AG04450 (cell line): Measurements from ENCODE around the gene GPR137. TPM values are rescaled to one million over a fixed set of nuclear protein-coding genes. Genes with fewer than 3 reads are reported as not detected.
"Not testable (repeated sequence)": the region's sequence is repeated elsewhere in the genome, so short reads cannot be mapped to it uniquely, and the experiment has no call there.

Experiments
- CTCF ChIA-PET: fragments of 300-600, 350-600 bp; formaldehyde crosslinking; extraction: SDS; loops from one replicate; lab custom pipeline; 2022; ENCODE audit warnings: antibody characterized with exemption, inconsistent platforms; lab: Charles Lee
- POLR2A ChIA-PET: fragments of 350-600 bp; formaldehyde crosslinking; extraction: SDS; loops from one replicate; lab custom pipeline; 2021; ENCODE audit warnings: antibody characterized with exemption, inconsistent platforms; lab: Yijun Ruan, JAX
- DNase-seq: peaks from one replicate; pipeline ENCODE4 v3.0.0-alpha.2; 2011; ENCODE audit warnings: low read depth, low spot score
- H3K27ac ChIP-seq: one replicate; pipeline ENCODE4 v1.5.1; 2012; ENCODE audit warnings: low read depth, low read length, control low read depth
- H3K27me3 ChIP-seq: one replicate; pipeline ENCODE4 v1.6.0; 2012; ENCODE audit warnings: low read length; ENCODE audit not compliant: control insufficient read depth, insufficient read depth
- H3K4me3 ChIP-seq: 2 replicates; pipeline ENCODE4 v1.5.1; 2011; ENCODE audit warnings: mild to moderate bottlenecking, low read depth, low read length, control low read depth
- H3K9me3 ChIP-seq: 2 replicates; pipeline ENCODE4 v1.5.1; 2012; ENCODE audit warnings: low read length; ENCODE audit not compliant: control insufficient read depth, insufficient read depth
- polyA plus RNA-seq: library from polyadenylated mRNA; depleted of rRNA; stranded (reverse); fragments of >200 nt; gene quantifications from 2 replicates; pipeline ENCODE4 v1.2.3, GENCODE V29; 2011
- TF ChIP-seq, protein P1 (sequence below): IDR thresholded peaks from 2 replicates; pipeline ENCODE4 v1.5.1; 2011; ENCODE audit warnings: low read depth, low read length, control low read depth, inconsistent platforms

GPR137 gene
- polyA plus RNA-seq, 1 experiment = 12.4 TPM

DNA sequence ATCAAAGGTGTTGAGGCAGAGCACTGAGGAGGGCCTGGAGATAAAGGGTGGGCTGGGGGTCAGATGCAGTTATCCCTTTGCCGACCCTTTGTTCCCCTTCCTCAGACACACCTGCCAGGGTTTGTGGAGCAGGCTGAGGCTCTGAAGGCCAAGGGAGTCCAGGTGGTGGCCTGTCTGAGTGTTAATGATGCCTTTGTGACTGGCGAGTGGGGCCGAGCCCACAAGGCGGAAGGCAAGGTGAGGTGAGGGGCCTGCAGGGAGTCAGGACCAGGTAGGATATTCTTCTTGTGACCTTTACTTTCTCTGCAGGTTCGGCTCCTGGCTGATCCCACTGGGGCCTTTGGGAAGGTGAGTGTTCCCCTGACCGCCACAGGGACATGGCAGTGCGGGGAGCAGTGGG lies 34.9 kb downstream of the GPR137 start:
- no peak for DNase-seq
- no peaks in the 10 kb centered on the region; the same call in 1 of the 2 replicates for H3K9me3 ChIP-seq
- TF ChIP-seq, protein P1, sequence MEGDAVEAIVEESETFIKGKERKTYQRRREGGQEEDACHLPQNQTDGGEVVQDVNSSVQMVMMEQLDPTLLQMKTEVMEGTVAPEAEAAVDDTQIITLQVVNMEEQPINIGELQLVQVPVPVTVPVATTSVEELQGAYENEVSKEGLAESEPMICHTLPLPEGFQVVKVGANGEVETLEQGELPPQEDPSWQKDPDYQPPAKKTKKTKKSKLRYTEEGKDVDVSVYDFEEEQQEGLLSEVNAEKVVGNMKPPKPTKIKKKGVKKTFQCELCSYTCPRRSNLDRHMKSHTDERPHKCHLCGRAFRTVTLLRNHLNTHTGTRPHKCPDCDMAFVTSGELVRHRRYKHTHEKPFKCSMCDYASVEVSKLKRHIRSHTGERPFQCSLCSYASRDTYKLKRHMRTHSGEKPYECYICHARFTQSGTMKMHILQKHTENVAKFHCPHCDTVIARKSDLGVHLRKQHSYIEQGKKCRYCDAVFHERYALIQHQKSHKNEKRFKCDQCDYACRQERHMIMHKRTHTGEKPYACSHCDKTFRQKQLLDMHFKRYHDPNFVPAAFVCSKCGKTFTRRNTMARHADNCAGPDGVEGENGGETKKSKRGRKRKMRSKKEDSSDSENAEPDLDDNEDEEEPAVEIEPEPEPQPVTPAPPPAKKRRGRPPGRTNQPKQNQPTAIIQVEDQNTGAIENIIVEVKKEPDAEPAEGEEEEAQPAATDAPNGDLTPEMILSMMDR = no peak
- POLR2A ChIA-PET = no interaction called here
- no peak overlapping the region for H3K4me3 ChIP-seq
- no peaks in the 10 kb centered on the region for H3K27me3 ChIP-seq
- no peak overlapping the region for H3K27ac ChIP-seq
- CTCF ChIA-PET = interaction anchor here (1.0 kb wide), 1 partner anchor 11 kb away, joined by 3 read pairs; no protein-coding TSS in a partner anchor

DNA sequence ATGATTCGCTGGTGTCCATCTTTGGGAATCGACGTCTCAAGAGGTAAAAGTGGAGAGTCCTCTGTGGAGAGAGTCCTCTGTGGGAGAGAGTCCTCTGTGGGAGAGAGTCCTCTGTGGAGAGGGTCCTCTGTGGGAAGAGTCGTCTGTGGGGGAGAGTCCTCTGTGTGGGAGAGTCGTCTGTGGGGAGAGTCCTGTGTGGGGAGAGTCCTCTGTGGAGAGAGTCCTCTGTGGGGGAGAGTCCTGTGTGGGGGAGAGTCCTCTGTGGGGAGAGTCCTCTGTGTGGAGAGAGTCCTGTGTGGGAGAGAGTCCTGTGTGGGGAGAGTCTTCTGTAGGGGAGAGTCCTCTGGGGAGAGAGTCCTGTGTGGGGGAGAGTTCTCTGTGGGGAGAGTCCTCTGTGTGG lies 35.4 kb downstream of the GPR137 start:
- DNase-seq = no peak
- TF ChIP-seq, protein P1 = no peak
- Histone ChIP-seq H3K27me3 (no peaks in the 10 kb centered on the region), H3K27ac (no peak overlapping the region), H3K4me3 (no peak overlapping the region), H3K9me3 (no peaks in the 10 kb centered on the region; the same call in 1 of the 2 replicates)
- ChIA-PET POLR2A (no interaction called here), CTCF (interaction anchor here (1.0 kb wide), 1 partner anchor 11 kb away, joined by 3 read pairs; no protein-coding TSS in a partner anchor)

DNA sequence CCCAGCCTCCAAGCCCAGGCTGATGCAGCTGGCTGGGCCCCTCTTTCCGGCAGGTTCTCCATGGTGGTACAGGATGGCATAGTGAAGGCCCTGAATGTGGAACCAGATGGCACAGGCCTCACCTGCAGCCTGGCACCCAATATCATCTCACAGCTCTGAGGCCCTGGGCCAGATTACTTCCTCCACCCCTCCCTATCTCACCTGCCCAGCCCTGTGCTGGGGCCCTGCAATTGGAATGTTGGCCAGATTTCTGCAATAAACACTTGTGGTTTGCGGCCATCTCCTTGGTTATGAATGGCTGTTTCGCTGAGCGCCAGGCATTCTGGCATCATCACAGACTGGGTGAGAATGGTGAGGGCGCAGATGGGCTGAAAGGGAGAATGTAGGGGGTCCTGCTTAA lies 35.9 kb downstream of the GPR137 start:
- no peak for DNase-seq
- POLR2A ChIA-PET = no interaction called here
- Histone ChIP-seq H3K4me3 (no peak overlapping the region), H3K27ac (no peak overlapping the region), H3K9me3 (no peaks in the 10 kb centered on the region; the same call in 1 of the 2 replicates), H3K27me3 (no peaks in the 10 kb centered on the region)
- TF ChIP-seq, protein P1 = no peak
- CTCF ChIA-PET = interaction anchor here (0.8 kb wide), 1 partner anchor 34 kb away, joined by 7 read pairs; no protein-coding TSS in a partner anchor

DNA sequence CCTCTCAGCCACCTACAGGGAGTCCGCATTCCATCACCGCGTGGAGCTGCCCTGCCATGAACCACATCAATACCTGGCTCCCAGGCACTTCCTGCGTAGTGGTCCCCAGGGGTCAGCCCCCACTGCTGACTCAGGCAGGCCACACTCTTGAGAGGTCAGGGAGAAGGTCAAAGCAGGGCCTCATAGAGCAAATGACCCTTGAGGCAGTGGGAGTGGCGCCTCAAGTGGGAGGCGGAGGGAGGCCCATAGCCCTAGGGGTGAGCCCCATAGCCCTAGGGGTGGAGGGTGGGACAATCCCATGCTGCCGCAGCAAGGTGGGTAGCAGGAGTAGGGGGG lies 37.2 kb downstream of the GPR137 start:
- ChIA-PET CTCF (interaction anchor here (1.4 kb wide), 1 partner anchor 118 kb away, joined by 3 read pairs; no protein-coding TSS in a partner anchor), POLR2A (no interaction called here)
- Histone ChIP-seq H3K4me3 (no peak overlapping the region), H3K27me3 (no peaks in the 10 kb centered on the region), H3K27ac (no peak overlapping the region), H3K9me3 (no peaks in the 10 kb centered on the region; the same call in 1 of the 2 replicates)
- DNase-seq = no peak
- TF ChIP-seq, protein P1 = no peak

DNA sequence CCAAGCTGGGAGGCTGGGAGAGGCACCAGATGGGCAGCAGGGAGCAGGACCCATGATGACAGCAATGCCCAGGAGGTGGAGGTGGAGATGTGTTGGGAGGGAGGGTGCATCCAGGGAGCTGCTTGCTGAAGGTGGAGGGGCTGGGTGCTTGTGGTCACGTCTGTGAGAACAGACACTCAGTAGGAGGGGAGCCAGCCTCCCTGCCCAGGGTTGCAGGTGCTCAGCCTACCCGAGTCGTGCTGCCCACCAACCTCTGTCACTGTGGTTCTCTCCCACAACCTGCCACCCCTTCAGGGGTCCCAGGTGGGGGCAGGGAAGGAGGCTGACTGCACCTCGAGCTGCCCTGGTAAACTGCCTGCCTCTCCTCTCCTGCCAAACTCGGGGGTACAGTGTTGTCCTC lies 37.7 kb downstream of the GPR137 start:
- H3K4me3 ChIP-seq = no peak overlapping the region
- no peaks in the 10 kb centered on the region; the same call in 1 of the 2 replicates for H3K9me3 ChIP-seq
- DNase-seq = no peak
- CTCF ChIA-PET = interaction anchor here (1.0 to 1.4 kb wide), 2 partner anchors 32 to 119 kb away, joined by 3 read pairs; no protein-coding TSS in a partner anchor
- H3K27ac ChIP-seq = no peak overlapping the region
- TF ChIP-seq, protein P1 = no peak
- no peaks in the 10 kb centered on the region for H3K27me3 ChIP-seq
- POLR2A ChIA-PET = interaction anchor here (0.5 kb wide), 1 partner anchor 153 kb away, joined by 3 read pairs; no protein-coding TSS in a partner anchor

DNA sequence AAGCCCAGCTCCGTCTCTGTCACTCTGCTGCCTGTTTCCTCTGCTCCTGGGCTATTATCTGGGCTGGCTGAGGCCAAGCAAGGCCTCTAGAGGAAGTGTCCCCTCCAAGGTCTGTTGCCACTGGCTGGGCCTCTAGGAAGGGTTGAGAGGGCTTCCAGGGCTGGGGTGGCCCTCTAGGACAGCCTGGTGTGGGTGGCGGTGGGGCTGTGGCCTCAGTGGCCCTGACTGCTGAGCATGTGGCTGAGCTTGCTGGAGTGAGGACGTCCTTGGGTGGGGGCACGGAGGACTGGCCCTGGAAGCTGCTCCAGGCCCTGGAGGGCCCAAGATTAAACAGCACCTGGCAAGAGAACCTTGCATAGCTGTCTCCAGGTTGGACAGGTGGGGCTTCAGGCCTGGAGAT lies 38.3 kb downstream of the GPR137 start:
- DNase-seq, H3K27me3 ChIP-seq, H3K27ac ChIP-seq, H3K9me3 ChIP-seq, H3K4me3 ChIP-seq: not testable (repeated sequence)
- ChIA-PET CTCF (interaction anchor here (1.0 kb wide), 2 partner anchors 9 to 31 kb away, joined by 3 read pairs; no protein-coding TSS in a partner anchor), POLR2A (interaction anchor here (0.5 kb wide), 1 partner anchor 154 kb away, joined by 3 read pairs; no protein-coding TSS in a partner anchor)
